Activated CD8-positive, alpha-beta memory T cell treated with anti-CD3 and anti-CD28 coated beads for 1 hour (primary cell): ENCODE measurements around the gene BBC3.

Experiments used
- DNase-seq, 2 donors: peaks; one replicate each; pipeline ENCODE4 v3.0.0-alpha.2; 2020; ENCODE audit warnings: low read depth in 1 of 2; ENCODE audit errors: extremely low read depth in 1 of 2

BBC3 gene

DNA sequence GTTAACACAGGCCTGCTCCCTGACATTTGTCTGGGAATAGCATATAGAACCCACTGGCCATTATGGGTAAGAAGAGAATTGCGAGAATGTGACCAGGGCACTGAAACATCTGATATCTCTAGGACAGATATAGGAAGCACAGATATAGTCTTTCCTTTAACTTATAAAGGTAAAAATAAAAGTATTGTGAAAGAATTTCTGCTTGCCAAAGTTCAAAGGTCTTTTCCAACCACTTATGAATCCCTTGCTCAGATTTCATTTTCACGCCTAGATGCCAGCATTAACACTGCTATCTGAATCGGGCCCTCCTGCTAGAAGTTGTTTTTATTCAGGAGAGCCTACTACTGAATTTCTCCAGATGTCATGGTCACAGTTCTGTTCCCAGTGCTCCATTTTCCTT lies 27.7 kb downstream of the BBC3 start:
- DNase-seq = no peak

DNA sequence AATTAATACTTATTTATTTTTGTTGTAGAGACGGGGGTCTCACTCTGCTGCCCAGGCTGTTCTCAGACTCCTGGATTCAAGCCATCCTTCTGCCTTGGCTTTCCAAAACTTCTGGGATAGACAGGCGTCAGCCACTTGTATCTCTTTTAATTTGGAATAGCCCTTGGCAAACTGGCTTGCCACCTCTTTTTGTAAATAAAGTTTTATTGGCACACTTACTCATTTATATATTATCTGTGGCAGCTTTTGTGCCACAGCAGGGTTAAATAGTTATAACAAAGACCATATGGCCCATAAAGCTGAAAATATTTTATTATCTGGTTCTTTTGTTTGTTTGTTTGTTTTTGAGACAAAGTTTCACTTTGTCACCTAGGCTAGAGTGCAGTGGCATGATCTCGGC lies 30.5 kb downstream of the BBC3 start:
- DNase-seq = no peak

DNA sequence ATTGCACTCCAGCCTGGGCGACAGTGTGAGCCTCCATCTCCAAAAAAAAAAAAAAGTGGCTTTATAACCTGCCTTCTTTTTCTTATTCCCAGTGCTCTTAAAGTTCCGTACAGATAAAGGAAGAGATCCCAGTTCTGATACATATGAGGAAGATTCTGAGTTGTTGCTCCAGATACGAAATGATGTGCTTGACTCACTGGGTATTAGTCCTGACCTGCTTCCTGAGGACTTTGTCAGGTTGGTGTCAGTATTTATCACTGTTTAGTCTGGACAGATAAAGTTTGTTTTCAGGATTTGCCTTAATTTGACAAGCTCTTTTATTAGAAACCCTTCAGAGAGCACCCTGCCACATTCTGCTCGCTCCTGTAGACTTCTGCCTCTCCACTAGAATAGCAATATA lies 33.9 kb downstream of the BBC3 start:
- DNase-seq = no peak

DNA sequence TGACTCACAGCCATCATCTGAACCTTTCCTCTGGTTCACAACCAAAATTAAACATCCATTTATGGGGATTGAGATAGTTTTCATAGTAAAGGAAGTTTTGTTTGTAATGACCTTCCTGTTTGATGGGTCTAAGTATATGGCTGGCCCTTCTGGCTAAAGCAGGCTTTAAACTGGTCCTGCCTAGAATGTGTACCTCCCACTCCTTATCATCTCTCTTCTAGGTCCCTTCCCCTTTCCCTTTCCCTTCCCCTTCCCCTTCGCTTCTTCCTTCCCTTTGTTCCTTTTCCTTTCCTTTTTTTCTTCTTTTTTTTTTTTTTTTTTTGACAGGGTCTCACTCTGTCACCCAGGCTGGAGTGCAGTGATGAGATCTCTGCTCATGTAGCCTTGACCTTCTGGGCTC lies 35.6 kb downstream of the BBC3 start:
- no peak for DNase-seq

DNA sequence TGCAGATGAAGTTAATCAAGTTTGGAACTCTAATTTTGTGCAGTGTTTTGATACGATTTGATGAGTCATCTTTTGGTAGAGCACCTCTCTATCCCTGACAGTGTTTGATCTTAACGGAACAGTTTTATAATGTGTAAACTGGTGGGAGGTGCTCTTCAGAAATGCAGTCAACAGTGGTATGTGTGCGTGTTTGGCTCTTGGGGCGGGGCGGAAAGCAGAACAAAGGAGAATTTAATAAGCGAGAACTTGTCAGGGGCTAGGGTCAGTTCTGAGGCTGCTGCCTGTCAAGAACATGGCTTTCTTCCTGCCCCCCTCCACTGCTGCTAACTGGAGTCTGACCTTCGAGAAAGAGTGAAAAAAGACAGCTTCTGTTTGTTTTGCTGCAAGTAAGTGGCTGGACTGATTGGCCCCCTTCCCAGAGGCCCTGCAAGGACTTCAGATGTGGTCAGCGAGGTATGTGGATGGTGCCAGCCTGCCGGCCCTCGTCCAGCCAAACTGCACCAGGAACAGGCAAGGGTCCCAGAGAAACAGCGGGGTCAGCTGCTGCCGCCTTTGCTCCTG lies 40.8 kb downstream of the BBC3 start:
- DNase-seq = peak in 1 of 2 donors; percentile 15

DNA sequence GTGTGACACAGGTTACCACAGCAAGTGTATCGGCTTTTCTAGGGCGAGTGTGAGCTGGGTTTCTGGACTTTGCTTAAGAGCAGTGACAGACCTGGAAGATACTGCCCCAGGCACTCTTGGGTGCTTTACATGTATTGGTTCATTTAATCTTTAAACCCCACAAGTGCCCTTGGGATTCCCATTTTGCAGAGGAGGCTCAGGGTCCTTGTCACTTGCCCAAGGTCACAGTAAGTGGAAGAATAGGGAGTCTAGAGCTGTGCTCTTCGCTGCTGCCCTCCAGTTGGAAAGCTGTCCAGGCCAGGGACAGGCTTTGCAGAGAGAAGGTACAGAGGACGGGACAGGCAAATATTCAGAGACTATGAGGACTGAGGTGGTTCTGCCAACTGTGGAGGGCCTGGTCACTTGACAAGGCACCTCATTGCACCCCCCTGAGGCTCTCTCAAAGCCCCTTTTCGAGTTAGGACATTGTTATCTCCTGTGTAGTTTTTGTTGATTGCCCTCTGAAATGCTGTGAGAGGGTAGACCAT lies 42.4 kb downstream of the BBC3 start:
- DNase-seq = no peak

DNA sequence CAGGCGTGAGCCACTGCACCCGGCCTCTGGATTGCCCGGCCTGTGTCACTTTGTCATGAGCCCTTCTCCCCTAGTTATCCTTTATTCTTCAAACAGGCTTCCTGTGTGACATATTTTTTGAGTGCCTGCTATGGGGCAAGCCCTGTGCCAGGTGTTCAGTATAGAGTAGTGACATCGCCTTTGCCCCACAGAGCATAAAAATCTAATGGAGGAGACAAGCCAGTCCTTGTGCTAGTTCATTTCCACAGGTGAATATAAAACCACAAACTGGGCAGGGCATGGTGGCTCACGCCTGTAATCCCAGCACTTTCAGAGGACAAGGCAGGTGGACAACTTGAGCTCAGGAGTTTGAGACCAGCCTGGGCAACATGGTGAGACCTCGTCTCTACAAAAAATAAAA lies 43.2 kb downstream of the BBC3 start:
- no peak for DNase-seq

DNA sequence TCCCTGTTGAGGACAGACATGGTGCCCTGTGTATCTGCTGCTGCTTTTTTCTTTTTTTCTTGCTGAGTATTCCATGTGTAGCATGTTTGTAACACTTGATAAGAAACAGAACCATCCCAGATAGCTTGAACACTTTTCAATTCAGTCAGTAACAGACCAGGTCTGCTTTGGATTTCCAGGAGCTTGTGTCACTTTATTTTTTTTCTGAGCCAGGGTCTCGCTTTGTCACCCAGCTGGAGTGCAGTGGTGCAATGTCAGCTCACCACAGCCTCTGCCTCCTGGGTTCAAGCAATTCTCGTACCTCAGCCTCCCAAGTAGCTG lies 43.7 kb downstream of the BBC3 start:
- DNase-seq = no peak

DNA sequence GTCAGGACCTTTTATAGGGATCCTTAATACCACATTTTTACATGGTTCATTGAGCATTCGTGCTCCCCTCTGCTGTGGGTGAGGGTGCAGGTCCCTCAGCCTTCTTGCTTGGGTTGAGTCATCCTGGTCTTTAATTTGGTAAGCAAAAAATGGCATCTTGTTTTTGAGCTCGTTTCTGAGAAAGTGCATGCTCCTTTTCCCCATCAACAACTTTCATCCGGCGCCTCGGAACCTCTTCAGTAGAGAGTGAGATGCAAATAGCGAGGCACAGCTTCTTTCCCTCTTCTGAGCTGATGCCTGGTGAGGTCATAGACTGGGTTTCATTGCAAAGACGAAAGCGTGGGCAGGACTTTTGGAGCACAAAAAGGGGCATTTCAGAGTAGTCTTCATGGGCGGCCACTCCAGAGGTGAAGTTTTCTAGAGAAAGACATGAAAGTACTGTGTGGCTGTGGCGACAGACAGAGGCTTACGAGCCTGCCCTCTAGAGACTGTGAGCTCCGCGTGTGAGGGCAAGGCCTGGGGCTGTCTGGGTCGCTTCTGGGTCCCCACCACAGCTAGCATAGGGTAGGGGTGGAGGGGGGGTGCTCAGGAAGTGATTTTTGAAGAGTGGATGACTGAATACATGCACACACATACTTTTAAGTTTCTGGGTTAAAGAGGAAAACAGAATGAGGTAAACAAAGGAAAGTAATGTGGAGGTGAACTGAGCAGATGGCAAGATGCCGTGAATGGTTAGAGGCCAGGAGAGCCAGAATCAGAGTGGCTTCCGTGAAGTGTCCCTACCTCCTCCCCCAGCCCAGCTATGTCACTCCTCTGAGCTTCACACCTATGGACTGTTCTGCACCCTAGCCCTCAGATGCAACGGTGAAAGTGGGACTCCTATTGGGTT lies 44.3 kb downstream of the BBC3 start:
- DNase-seq = peak; percentile 51 to 67

DNA sequence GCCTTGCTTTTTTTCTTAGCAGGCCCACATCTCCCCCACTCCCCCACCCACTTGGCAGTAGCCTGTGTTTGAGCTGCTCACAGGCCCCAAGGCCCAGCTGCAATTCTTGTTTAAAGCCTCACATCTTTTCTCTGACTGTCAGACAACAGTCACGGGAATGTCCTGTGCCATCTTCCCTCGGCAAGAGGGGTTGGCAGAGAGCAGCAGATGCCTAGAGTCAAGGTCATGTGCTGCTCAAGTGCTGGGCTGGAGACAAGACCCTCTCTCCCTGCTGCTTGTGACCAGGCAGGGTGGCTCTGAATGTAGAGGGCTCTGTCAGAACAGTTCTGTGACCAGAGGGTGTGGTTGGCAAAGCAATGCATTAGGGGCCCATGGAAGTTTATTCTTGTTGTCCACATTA lies 47.4 kb downstream of the BBC3 start:
- DNase-seq = no peak

DNA sequence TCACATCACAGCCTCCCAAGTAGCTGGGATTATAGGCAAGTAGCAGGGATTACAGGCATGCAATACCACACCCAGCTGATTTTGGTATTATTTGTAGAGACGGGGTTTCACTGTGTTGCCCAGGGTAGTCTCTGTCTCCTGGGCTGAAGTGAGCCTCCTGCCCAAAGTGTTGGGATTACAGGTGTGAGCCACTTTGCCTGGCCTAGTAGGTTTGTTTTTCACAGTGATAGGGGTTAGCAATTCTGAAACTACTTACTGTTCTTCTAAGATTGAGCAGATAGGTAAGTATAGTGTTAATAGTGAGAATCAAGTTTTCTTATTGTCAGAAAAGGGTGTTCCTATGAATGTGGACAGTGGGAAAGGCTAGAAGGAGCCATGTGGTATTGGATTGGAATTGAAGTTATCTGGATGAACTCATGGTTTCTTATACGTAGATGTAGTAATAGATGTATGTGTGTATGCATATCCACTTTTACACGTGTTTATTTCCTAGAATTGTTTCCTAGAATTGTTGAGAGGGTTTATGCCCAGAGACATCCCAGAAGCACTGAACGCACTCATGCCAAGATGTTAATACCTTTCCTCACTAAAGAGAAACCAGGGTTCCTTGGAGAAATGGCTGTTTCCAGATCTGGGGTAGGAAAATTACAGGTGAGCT lies 51.2 kb downstream of the BBC3 start:
- DNase-seq = no peak

DNA sequence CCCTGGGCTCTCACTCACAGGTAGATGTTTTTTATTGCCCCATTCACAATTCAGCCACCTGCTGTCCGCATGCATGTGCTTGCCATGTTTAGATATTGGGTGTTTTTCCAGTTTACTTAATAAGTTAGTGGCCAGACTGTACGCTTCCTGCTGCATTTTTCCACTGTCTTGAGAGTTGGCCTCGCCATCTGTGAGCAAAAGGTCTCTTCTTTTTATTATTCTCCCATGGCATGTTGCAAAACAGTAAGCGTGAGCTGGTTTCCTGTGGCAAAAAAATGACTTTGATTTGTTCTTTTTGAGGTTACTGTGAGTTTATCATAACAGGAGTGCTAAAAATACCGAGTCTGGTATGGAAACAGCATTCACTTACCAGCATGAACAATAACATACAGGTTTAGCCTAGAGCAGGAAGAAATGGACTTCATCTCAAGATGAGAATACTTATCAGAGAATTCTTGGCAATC lies 54.3 kb downstream of the BBC3 start:
- no peak for DNase-seq

DNA sequence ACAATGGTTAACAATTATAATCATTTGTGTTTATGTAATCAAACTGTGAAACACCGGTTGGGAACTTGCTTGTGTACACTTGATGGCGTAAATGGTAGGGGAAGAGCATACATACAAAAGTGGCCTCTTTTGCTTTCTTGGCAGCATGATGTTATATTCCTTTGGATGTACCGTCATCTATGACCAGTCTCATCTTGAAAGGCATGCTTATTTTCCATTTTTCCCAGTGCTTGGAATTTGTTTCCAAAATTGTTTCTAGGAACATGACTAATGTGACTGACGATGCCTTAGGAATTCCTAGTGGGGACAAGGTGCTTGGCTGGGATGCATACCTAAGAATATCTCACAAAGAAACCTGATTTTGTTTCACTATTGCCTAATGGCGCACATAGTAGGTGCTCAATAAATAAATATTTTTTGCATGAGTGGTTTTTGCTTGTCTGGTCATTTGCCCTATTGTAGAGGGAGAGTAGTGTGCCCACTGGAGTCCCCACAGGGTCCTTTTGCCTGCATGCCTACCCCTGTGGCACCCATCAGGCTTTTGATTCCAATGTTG lies 54.9 kb downstream of the BBC3 start:
- DNase-seq = no peak

DNA sequence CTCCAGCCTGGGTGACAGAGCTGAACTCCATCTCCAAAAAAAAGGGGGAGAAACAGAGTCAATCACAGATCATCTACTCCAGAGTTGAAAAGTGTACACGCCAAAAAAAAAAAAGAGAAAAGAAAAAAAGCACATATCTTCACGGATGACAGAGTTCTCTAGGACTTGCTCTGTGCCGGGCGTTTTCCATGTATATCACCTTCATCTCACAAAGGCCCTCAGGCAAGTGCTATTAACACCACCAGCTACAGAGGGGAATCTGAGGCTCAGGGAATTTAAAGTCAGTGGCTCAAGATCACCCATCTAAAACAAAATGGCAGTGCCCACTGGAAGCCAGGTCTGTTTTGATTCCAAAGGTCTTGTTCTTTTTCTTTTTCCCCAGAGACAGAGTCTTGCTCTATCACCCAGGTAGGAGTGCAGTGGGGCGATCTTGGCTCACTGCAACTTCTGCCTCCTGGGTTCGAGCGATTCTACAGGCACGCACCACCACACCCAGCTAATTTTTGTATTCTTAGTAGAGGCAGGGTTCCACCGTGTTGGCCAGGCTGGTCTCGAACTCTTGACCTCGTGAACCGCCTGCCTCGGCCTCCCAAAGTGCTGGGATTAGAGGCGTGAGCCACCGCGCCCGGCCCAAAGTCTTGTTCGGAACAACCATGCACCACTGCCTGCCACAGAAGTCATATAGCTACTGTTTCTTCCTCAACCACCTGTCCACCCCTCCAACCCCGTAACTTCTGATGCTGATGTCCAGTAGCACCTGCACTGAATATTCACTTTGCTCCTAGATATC lies 58.1 kb downstream of the BBC3 start:
- no peak for DNase-seq
